SH-SY5Y (cell line): Measurements from ENCODE around the gene ISL1.

Experiments used
- GATA2 ChIP-seq: IDR thresholded peaks from 2 replicates; pipeline ENCODE4 v1.6.1; 2011; ENCODE audit warnings: mild to moderate bottlenecking, low read depth, low read length
- GATA3 ChIP-seq: IDR thresholded peaks from 2 replicates; pipeline ENCODE4 v1.6.1; 2011; ENCODE audit warnings: low read depth, mild to moderate bottlenecking, low read length, moderate library complexity

DNA sequence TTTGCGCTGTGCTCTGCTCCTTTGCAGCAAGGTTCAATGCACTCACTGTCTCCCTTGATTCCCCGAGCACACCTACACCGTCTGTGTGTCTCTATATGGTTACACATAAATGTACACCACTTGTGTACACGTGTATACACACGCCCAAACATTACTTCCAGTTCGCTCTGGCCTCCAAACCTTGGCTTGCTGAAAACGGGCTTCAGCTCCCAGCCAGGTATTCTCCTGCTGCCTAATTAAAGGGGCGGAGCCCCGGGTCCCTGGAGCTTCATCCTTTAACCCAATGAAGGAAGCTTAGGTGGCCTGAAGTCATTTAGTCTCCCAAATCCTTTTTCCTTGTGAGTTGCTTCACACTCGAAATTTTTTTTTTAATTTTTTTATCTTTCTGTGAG, 4.6 kb downstream of the ISL1 start:
- TF ChIP-seq GATA2 (no peak), GATA3 (no peak)
